ENCODE data around the gene MLYCD.

The MLYCD gene

GRCh38 chr16:83935005-83935857, 36.3 kb downstream of the MLYCD start:
- Histone ChIP-seq H3K27ac (ENCODE audit: low read length) (no peak overlapping the region), H3K79me2 (ENCODE audit: low read length) (no peaks in the 10 kb centered on the region), H3K9me3 (replicated peaks; ENCODE audit: insufficient read depth, low read length) (no peaks in the 10 kb centered on the region), H2AFZ (ENCODE audit: low read length) (no peak overlapping the region), H4K20me1 (ENCODE audit: insufficient read depth, low read length) (no peaks in the 10 kb centered on the region), H3F3A (ENCODE audit: insufficient read depth, low read length) (no peaks in the 10 kb centered on the region), H3K4me3 (ENCODE audit: low read length) (no peak overlapping the region), H3K27me3 (replicated peaks; ENCODE audit: insufficient read depth, low read length) (no peaks in the 10 kb centered on the region; the same call in 1 of the 2 replicates), H3K9ac (ENCODE audit: low read length) (no peak overlapping the region), H3K4me1 (ENCODE audit: low read length) (no peaks in the 10 kb centered on the region), H3K36me3 (replicated peaks; ENCODE audit: insufficient read depth, low read length) (no peaks in the 10 kb centered on the region), H3K4me2 (ENCODE audit: low read depth, low read length) (no peak overlapping the region), H3K9me2 (replicated peaks; ENCODE audit: insufficient read depth, low read length) (no peaks in the 10 kb centered on the region)
- no peak for DNase-seq
- TF ChIP-seq EZH2phosphoT487 (IDR thresholded peaks at IDR 0.05; ENCODE audit: low read length) (no peak), EZH2 (optimal IDR thresholded peaks at IDR 0.05; ENCODE audit: low read depth, low read length) (no peak), CTCF (IDR thresholded peaks at IDR 0.05; ENCODE audit: low read length) (no peak)

DNA sequence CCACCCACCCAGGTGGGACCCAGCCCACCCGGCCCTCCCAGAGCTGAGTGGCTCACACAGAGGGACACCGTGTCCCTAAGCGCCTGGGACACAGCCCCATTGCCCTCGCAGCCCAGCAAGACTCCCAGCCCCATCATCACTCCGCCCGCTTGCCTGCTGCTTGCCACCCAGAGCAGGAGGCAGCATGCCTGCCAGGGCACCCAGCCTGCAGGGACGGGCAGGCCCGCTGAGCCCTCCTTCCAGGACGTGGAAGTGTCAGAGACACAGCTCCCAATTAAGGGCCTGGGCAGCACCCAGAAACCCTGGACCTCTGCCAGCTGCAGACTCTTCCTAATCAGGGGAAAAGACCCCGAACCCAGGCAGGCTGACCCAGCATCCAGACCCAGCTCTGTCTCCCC, 36.9 kb downstream of the MLYCD start:
- Histone ChIP-seq H3K79me2 (ENCODE audit: low read length) (no peaks in the 10 kb centered on the region), H3K4me1 (ENCODE audit: low read length) (no peaks in the 10 kb centered on the region), H4K20me1 (ENCODE audit: insufficient read depth, low read length) (no peaks in the 10 kb centered on the region), H3K9ac (ENCODE audit: low read length) (no peak overlapping the region), H2AFZ (ENCODE audit: low read length) (no peak overlapping the region), H3K27me3 (replicated peaks; ENCODE audit: insufficient read depth, low read length) (no peaks in the 10 kb centered on the region; the same call in none of the 2 replicates), H3K4me3 (ENCODE audit: low read length) (no peak overlapping the region), H3K9me2 (replicated peaks; ENCODE audit: insufficient read depth, low read length) (no peaks in the 10 kb centered on the region), H3K4me2 (ENCODE audit: low read depth, low read length) (no peak overlapping the region), H3K36me3 (replicated peaks; ENCODE audit: insufficient read depth, low read length) (no peaks in the 10 kb centered on the region), H3K27ac (ENCODE audit: low read length) (no peak overlapping the region), H3K9me3 (replicated peaks; ENCODE audit: insufficient read depth, low read length) (no peaks in the 10 kb centered on the region), H3F3A (ENCODE audit: insufficient read depth, low read length) (no peaks in the 10 kb centered on the region)
- no peak for DNase-seq
- no peak for TF ChIP-seq EZH2 (optimal IDR thresholded peaks at IDR 0.05; ENCODE audit: low read depth, low read length)
- TF ChIP-seq EZH2phosphoT487 (IDR thresholded peaks at IDR 0.05; ENCODE audit: low read length): no peak
- no peak for TF ChIP-seq CTCF (IDR thresholded peaks at IDR 0.05; ENCODE audit: low read length)

GRCh38 chr16:83936581-83937165, 37.8 kb downstream of the MLYCD start:
- H3K4me1 ChIP-seq (ENCODE audit: low read length): no peaks in the 10 kb centered on the region
- H3F3A ChIP-seq (ENCODE audit: insufficient read depth, low read length): no peaks in the 10 kb centered on the region
- DNase-seq: no peak
- H3K4me2 ChIP-seq (ENCODE audit: low read depth, low read length): no peak overlapping the region
- no peak overlapping the region for H3K27ac ChIP-seq (ENCODE audit: low read length)
- H3K9me3 ChIP-seq (replicated peaks; ENCODE audit: insufficient read depth, low read length): no peaks in the 10 kb centered on the region
- no peak overlapping the region for H2AFZ ChIP-seq (ENCODE audit: low read length)
- no peak overlapping the region for H3K4me3 ChIP-seq (ENCODE audit: low read length)
- H3K36me3 ChIP-seq (replicated peaks; ENCODE audit: insufficient read depth, low read length): no peaks in the 10 kb centered on the region
- H4K20me1 ChIP-seq (ENCODE audit: insufficient read depth, low read length): no peaks in the 10 kb centered on the region
- no peaks in the 10 kb centered on the region; the same call in none of the 2 replicates for H3K27me3 ChIP-seq (replicated peaks; ENCODE audit: insufficient read depth, low read length)
- no peaks in the 10 kb centered on the region for H3K9me2 ChIP-seq (replicated peaks; ENCODE audit: insufficient read depth, low read length)
- H3K9ac ChIP-seq (ENCODE audit: low read length): no peak overlapping the region
- H3K79me2 ChIP-seq (ENCODE audit: low read length): no peaks in the 10 kb centered on the region
- TF ChIP-seq EZH2 (optimal IDR thresholded peaks at IDR 0.05; ENCODE audit: low read depth, low read length) (no peak), EZH2phosphoT487 (IDR thresholded peaks at IDR 0.05; ENCODE audit: low read length) (no peak), CTCF (IDR thresholded peaks at IDR 0.05; ENCODE audit: low read length) (no peak)

Measured in MM.1S (cell line).